ENCODE results near the gene IL17RA. TPM values are rescaled to one million over a fixed set of nuclear protein-coding genes. Genes with fewer than 3 reads are reported as not detected.

IL17RA gene
- total RNA-seq, 1 experiment from 2014 or later: 3.8 TPM

GRCh38 chr22:17152340-17152739 is 67.5 kb downstream of the IL17RA start:
- no peak for DNase-seq (ENCODE audit: low spot score)

- DNase-seq (ENCODE audit: low spot score): no peak
These were observed 68.2 kb downstream of the IL17RA start for GRCh38 chr22:17152971-17153370.

GRCh38 chr22:17155941-17156340 is 71.1 kb downstream of the IL17RA start:
- no peak for DNase-seq (ENCODE audit: low spot score)

GRCh38 chr22:17157714-17158113 is 72.9 kb downstream of the IL17RA start:
- DNase-seq (ENCODE audit: low spot score): no peak

GRCh38 chr22:17158176-17158567 is 73.4 kb downstream of the IL17RA start:
- DNase-seq (ENCODE audit: low spot score): no peak

GRCh38 chr22:17158568-17159503 is 74.0 kb downstream of the IL17RA start, which contains the start of gene HDHD5:
TSS of gene HDHD5 (minus strand) at chr22:17159277. CDS start at chr22:17159251, 26 bp downstream.
- DNase-seq (ENCODE audit: low spot score): peak; percentile 76

- peak; percentile 21 for DNase-seq (ENCODE audit: low spot score)
These were observed 74.7 kb downstream of the IL17RA start for GRCh38 chr22:17159504-17159951.

- no peak for DNase-seq (ENCODE audit: low spot score)
These were observed 77.2 kb downstream of the IL17RA start for GRCh38 chr22:17161991-17162390.

GRCh38 chr22:17162731-17163130 is 77.9 kb downstream of the IL17RA start:
- no peak for DNase-seq (ENCODE audit: low spot score)

GRCh38 chr22:17164392-17165024 is 79.7 kb downstream of the IL17RA start:
- DNase-seq (ENCODE audit: low spot score): peak; percentile 9

Other genes with a start within 250 kb of the IL17RA start
- not detected in 2 replicates for gene GAB4, start 76.8 kb upstream of the IL17RA start, total RNA-seq (2014; rRNA removed; shearing (Covaris generic))
- 0.05 TPM in 1 of 2 replicates, not detected in the other for gene TMEM121B, start 36.4 kb downstream of the IL17RA start, total RNA-seq (2014; rRNA removed; shearing (Covaris generic))
- gene HDHD5, start 74.3 kb downstream of the IL17RA start, total RNA-seq (2014; rRNA removed; shearing (Covaris generic)): 65.3 and 74.3 TPM in 2 replicates
- not detected in 2 replicates for gene ADA2, start 134.4 kb downstream of the IL17RA start, total RNA-seq (2014; rRNA removed; shearing (Covaris generic))

Measured in HT-29 (cell line).